ENCODE data around the gene CTNNA3. TPM values are rescaled to one million over a fixed set of nuclear protein-coding genes. Genes with fewer than 3 reads are reported as not detected.

Gene CTNNA3
- total and polyA plus RNA-seq, 7 donors = under 0.01 to 4.6 (median 2.4) TPM; not detected in 1

DNA sequence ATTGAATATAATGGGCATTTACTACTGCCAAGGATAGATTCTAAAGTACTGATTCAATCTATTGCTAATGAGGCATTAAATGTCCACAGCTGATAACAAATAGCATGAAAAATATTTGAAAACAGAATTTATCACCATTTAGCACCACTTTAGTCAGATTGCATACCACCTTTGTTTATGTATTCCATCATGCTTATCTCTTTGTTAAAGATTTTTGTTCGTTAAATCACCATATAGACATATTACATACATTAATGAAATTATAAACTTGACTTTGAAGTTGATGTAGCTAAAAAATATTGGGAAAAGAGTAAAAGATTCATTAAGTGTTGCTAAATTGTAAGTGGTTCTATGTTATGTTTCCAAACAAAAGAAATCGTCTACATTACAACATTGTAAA is 1022.9 kb downstream of the CTNNA3 start:
- Histone ChIP-seq H3K27me3 (no peaks in the 10 kb centered on the region), H3K27ac (no peak overlapping the region), H3K4me3 (no peak overlapping the region), H3K36me3 (no peaks in the 10 kb centered on the region), H3K4me1 (no peaks in the 10 kb centered on the region), H3K9me3 (no peaks in the 10 kb centered on the region)
- TF ChIP-seq CTCF (IDR thresholded peaks at IDR 0.05) (no peak), POLR2AphosphoS5 (IDR thresholded peaks at IDR 0.05) (no peak), EP300 (IDR thresholded peaks at IDR 0.05) (no peak)
- 72 to 76% methylated on average over 2 of the region's 2 CpGs for WGBS, 2 donors
- intact Hi-C loops (cut with DNase I) = no loop called here
- no peak for DNase-seq

DNA sequence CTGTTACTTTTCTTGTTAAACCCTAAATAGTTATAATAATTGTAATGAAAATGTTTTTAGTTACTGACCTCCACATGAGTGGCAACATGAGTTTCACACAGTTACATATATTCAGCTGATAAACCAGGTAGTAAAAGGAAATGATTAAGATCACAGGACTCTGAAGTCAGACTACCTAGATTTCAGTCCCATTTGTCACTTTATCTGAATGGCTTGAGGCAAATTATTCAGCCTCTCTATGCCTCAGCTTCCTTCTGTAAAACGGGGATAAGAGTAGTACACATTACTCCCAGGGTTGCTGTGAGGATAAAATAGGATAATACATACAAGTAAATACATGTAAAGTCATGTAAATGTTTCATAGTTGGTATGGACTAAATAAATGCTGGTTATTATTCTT is 1024.4 kb downstream of the CTNNA3 start:
- TF ChIP-seq EP300 (IDR thresholded peaks at IDR 0.05) (no peak), CTCF (IDR thresholded peaks at IDR 0.05) (no peak), POLR2A (IDR thresholded peaks at IDR 0.05) (no peak), POLR2AphosphoS5 (IDR thresholded peaks at IDR 0.05) (no peak)
- DNase-seq = no peak
- intact Hi-C loops (cut with DNase I) = no loop called here

GRCh38 chr10:66671064-66671463 is 1024.9 kb downstream of the CTNNA3 start:
- Histone ChIP-seq H3K4me3 (no peak overlapping the region), H3K36me3 (no peaks in the 10 kb centered on the region), H3K4me1 (no peaks in the 10 kb centered on the region), H3K27ac (no peak overlapping the region), H3K9me3 (no peaks in the 10 kb centered on the region), H3K27me3 (no peaks in the 10 kb centered on the region)
- no peak for TF ChIP-seq POLR2AphosphoS5 (IDR thresholded peaks at IDR 0.05)
- TF ChIP-seq CTCF (IDR thresholded peaks at IDR 0.05) = no peak
- TF ChIP-seq POLR2A (IDR thresholded peaks at IDR 0.05) = no peak
- no peak for TF ChIP-seq EP300 (IDR thresholded peaks at IDR 0.05)
- intact Hi-C loops (cut with DNase I) = no loop called here
- WGBS, 2 donors = 85 to 89% methylated on average over 1 of the region's 1 CpG
- no peak for DNase-seq

More for the DNA sequence above, 1024.4 kb downstream of the CTNNA3 start:
- Histone ChIP-seq H3K4me1 (no peaks in the 10 kb centered on the region), H3K27me3 (no peaks in the 10 kb centered on the region), H3K9me3 (no peaks in the 10 kb centered on the region), H3K36me3 (no peaks in the 10 kb centered on the region), H3K27ac (no peak overlapping the region), H3K4me3 (no peak overlapping the region)
- 63 to 71% methylated on average over 1 of the region's 1 CpG for WGBS, 2 donors

- no peak overlapping the region for H3K4me3 ChIP-seq
- no peaks in the 10 kb centered on the region for H3K4me1 ChIP-seq
- H3K27me3 ChIP-seq = no peaks in the 10 kb centered on the region
- DNase-seq = no peak
- no peaks in the 10 kb centered on the region for H3K36me3 ChIP-seq
- intact Hi-C loops (cut with DNase I) = no loop called here
- no peak overlapping the region for H3K27ac ChIP-seq
- H3K9me3 ChIP-seq = peaks cover 0 to 4% (median 0%) of the 10 kb centered on the region in 4 donors
- no peak for TF ChIP-seq POLR2A (IDR thresholded peaks at IDR 0.05)
- TF ChIP-seq POLR2AphosphoS5 (IDR thresholded peaks at IDR 0.05) = no peak
- no peak for TF ChIP-seq EP300 (IDR thresholded peaks at IDR 0.05)
- no peak for TF ChIP-seq CTCF (IDR thresholded peaks at IDR 0.05)
Measured at GRCh38 chr10:66656499-66656898, 1039.5 kb downstream of the CTNNA3 start.

DNA sequence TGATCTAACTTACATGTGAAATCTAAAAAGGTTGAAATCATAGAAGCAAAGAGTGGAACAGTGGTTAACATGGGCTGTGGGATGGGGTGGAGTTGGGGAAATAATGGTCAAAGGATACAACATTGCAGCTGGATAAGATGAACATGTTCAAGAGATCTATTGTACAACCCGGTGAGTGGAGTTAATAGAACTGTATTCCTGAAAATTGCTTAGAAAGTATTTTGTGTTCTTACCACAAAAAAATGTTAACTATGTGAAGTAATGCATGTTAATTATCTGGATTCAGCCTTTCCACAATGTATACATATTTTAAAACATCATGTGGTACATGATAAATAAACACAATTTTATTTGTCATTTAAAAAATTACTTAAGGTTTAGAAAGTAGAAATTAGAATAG is 1041.1 kb downstream of the CTNNA3 start:
- no peak overlapping the region for H3K27ac ChIP-seq
- 37 to 93% methylated on average over 1 of the region's 1 CpG for WGBS, 2 donors
- intact Hi-C loops (cut with DNase I) = no loop called here
- H3K9me3 ChIP-seq = peaks cover 0 to 4% (median 0%) of the 10 kb centered on the region in 4 donors
- H3K27me3 ChIP-seq = no peaks in the 10 kb centered on the region
- no peaks in the 10 kb centered on the region for H3K36me3 ChIP-seq
- H3K4me1 ChIP-seq = no peaks in the 10 kb centered on the region
- H3K4me3 ChIP-seq = no peak overlapping the region
- no peak for TF ChIP-seq CTCF (IDR thresholded peaks at IDR 0.05)
- TF ChIP-seq POLR2A (IDR thresholded peaks at IDR 0.05) = no peak
- no peak for TF ChIP-seq POLR2AphosphoS5 (IDR thresholded peaks at IDR 0.05)
- TF ChIP-seq EP300 (IDR thresholded peaks at IDR 0.05) = no peak
- DNase-seq = no peak
